B cell (primary cell): Measurements from ENCODE around the gene GSG1L. TPM values are rescaled to one million over a fixed set of nuclear protein-coding genes. Genes with fewer than 3 reads are reported as not detected.

Experiments used
- ATAC-seq: fragments of 200-7000 bp; cut with Tn5 transposase; one replicate; pipeline ENCODE4 v1.10.0; 2021; ENCODE audit warnings: low read depth, mild to moderate bottlenecking, moderate number of reproducible peaks, moderate library complexity
- CTCF ChIA-PET: fragments of 350-600 bp; sonication (Branson Sonifier 250); formaldehyde crosslinking; loops from one replicate; lab custom pipeline; 2021; ENCODE audit warnings: antibody characterized with exemption, inconsistent platforms; lab: Charles Lee
- POLR2A ChIA-PET: fragments of 350-600 bp; sonication (Branson Sonifier 250); formaldehyde crosslinking; loops from one replicate; lab custom pipeline; 2021; ENCODE audit warnings: antibody characterized with exemption; lab: Charles Lee
- DNase-seq: peaks from one replicate; pipeline ENCODE4 v3.0.0; 2013
- H2AFZ ChIP-seq: 2 replicates; pipeline ENCODE4 v1.6.1; 2012; ENCODE audit warnings: mild to moderate bottlenecking, low read depth, low read length; ENCODE audit not compliant: insufficient read depth, poor library complexity, severe bottlenecking
- H3K27ac ChIP-seq, 2 donors: 1 replicate in 1 of 2; 2 replicates in 1 of 2; pipeline ENCODE4 v1.5.1; 2012 to 2013; ENCODE audit warnings: low read length in 2 of 2, mild to moderate bottlenecking in 2 of 2, moderate library complexity in 1 of 2
- H3K27me3 ChIP-seq, 4 experiments: fragments of 200-600 bp in 1 of 4; sonication (generic) in 1 of 4; replicated peaks in 1 of 4; 1 replicate in 2 of 4; 2 replicates in 2 of 4; pipeline versions ENCODE4 v1.6.1 to v1.7.0; 2013 to 2016; ENCODE audit warnings: low read length in 3 of 4, mild to moderate bottlenecking in 2 of 4, mixed read lengths in 1 of 4, moderate library complexity in 1 of 4; ENCODE audit not compliant: insufficient read depth in 4 of 4, control insufficient read depth in 3 of 4; ENCODE audit errors: control extremely low read depth in 1 of 4
- H3K36me3 ChIP-seq, 2 experiments: replicated peaks in 1 of 2; 1 replicate in 1 of 2; 2 replicates in 1 of 2; pipeline versions ENCODE4 v1.6.1 to v1.7.1; 2013; ENCODE audit warnings: low read length in 1 of 2; ENCODE audit not compliant: insufficient read depth in 2 of 2, control insufficient read depth in 1 of 2; ENCODE audit errors: control extremely low read depth in 1 of 2, extremely low read depth in 1 of 2
- H3K4me1 ChIP-seq, 2 donors: fragments of 200-600 bp in 1 of 2; sonication (generic) in 1 of 2; 1 replicate in 1 of 2; 2 replicates in 1 of 2; pipeline versions ENCODE4 v1.5.1 to v1.6.1; 2013 to 2017; ENCODE audit warnings: low read length in 2 of 2; ENCODE audit not compliant: control insufficient read depth in 2 of 2, insufficient read depth in 2 of 2
- H3K4me2 ChIP-seq: replicated peaks from 2 replicates; pipeline ENCODE3; 2012; ENCODE audit warnings: mild to moderate bottlenecking, low read depth, low read length; ENCODE audit not compliant: poor library complexity, severe bottlenecking
- H3K4me3 ChIP-seq, 5 experiments: fragments of 200-600 bp in 1 of 5; sonication (generic) in 1 of 5; 1 replicate in 3 of 5; 2 replicates in 2 of 5; pipeline versions ENCODE4 v1.5.1 to v1.7.0; 2011 to 2016; ENCODE audit warnings: low read length in 4 of 5, mild to moderate bottlenecking in 4 of 5, low read depth in 2 of 5, control low read depth in 1 of 5, moderate library complexity in 1 of 5; ENCODE audit not compliant: insufficient read depth in 1 of 5; ENCODE audit errors: control extremely low read depth in 1 of 5, extremely low read depth in 1 of 5
- H3K79me2 ChIP-seq: fragments of 200-600 bp; sonication (generic); one replicate; pipeline ENCODE4 v1.6.0; 2016; ENCODE audit warnings: low read length; ENCODE audit not compliant: control insufficient read depth, insufficient read depth
- H3K9ac ChIP-seq: fragments of 200-600 bp; sonication (generic); 2 replicates; pipeline ENCODE4 v1.6.1; 2017; ENCODE audit warnings: mild to moderate bottlenecking, low read length, moderate library complexity
- H3K9me3 ChIP-seq, 3 donors: one replicate each; pipeline versions ENCODE4 v1.6.1 to v1.7.1; 2013; ENCODE audit warnings: low read length in 2 of 3; ENCODE audit not compliant: control insufficient read depth in 2 of 3, insufficient read depth in 1 of 3; ENCODE audit errors: control extremely low read depth in 1 of 3
- H4K20me1 ChIP-seq: 2 replicates; pipeline ENCODE4 v1.6.0; 2012; ENCODE audit warnings: mild to moderate bottlenecking, low read length; ENCODE audit not compliant: insufficient read depth, control insufficient read depth, poor library complexity, severe bottlenecking
- H3K27ac Mint-ChIP-seq: one replicate; pipeline ENCODE4 v1.8.0; 2021; ENCODE audit warnings: mixed read lengths
- H3K27me3 Mint-ChIP-seq: one replicate; pipeline ENCODE4 v1.8.0; 2021; ENCODE audit warnings: mixed read lengths
- H3K4me1 Mint-ChIP-seq: one replicate; pipeline ENCODE4 v1.8.0; 2021; ENCODE audit warnings: mixed read lengths
- H3K4me3 Mint-ChIP-seq: one replicate; pipeline ENCODE4 v1.8.0; 2021; ENCODE audit warnings: mixed read lengths
- H3K9me3 Mint-ChIP-seq: one replicate; pipeline ENCODE4 v1.8.0; 2022; ENCODE audit warnings: mixed read lengths; ENCODE audit not compliant: insufficient read depth
- CTCF ChIP-seq: fragments of 200-600 bp; IDR thresholded peaks from one replicate; pipeline ENCODE4 v1.8.0; 2022; ENCODE audit warnings: antibody characterized with exemption, mild to moderate bottlenecking
- EZH2 ChIP-seq: IDR thresholded peaks from 2 replicates; pipeline ENCODE4 v1.6.1; 2012; ENCODE audit warnings: borderline replicate concordance, low read depth, mild to moderate bottlenecking, moderate library complexity, low read length; ENCODE audit not compliant: insufficient read depth, poor library complexity, severe bottlenecking
- WGBS: methylation state at CpG from one replicate; pipeline ENCODE4 v1.1.5; 2013; ENCODE audit warnings: missing lambda C conversion rate; ENCODE audit not compliant: insufficient coverage; 5-methylcytosine and 5-hydroxymethylcytosine counted together
- intact Hi-C: fragments of 100-400 bp; cut with micrococcal nuclease; formaldehyde crosslinking; loops from one replicate; pipeline ENCODE4 v1.10.0; 2022
- polyA plus RNA-seq: library from polyadenylated mRNA; depleted of rRNA; stranded (reverse); fragments of >200 nt; gene quantifications from 2 replicates; pipeline ENCODE4 v1.2.3, GENCODE V29; 2012
- total RNA-seq, 2 donors: library from RNA; stranded (reverse); fragments of 120-200 nt in 1 of 2; gene quantifications; 1 replicate in 1 of 2; 2 replicates in 1 of 2; pipeline versions ENCODE4 v1.2.3 to v1.2.4, GENCODE V29; 2013 to 2022

The GSG1L gene
- total and polyA plus RNA-seq, 2 donors (not counting 1 experiment from before 2014, with no cell fraction given) = 0.01 TPM; not detected in 1

GRCh38 chr16:28041615-28042014 lies 21.9 kb downstream of the GSG1L start:
- Mint-ChIP-seq H3K4me1 (no peaks in the 10 kb centered on the region), H3K27me3 (peaks cover 25% of the 10 kb centered on the region), H3K4me3 (no peak overlapping the region), H3K27ac (no peak overlapping the region), H3K9me3 (peaks cover under 1% of the 10 kb centered on the region)
- CTCF ChIA-PET = interaction anchor here (0.6 kb wide), 1 partner anchor 9 kb away, joined by 3 read pairs; no protein-coding TSS in a partner anchor
- DNase-seq (no peak), ATAC-seq (no peak)
- Histone ChIP-seq H3K27me3 (no peaks in the 10 kb centered on the region), H3K4me3 (no peak overlapping the region), H3K27ac (no peak overlapping the region), H3K9ac (no peak overlapping the region), H3K4me2 (no peak overlapping the region), H3K36me3 (no peaks in the 10 kb centered on the region), H3K4me1 (no peaks in the 10 kb centered on the region), H4K20me1 (no peaks in the 10 kb centered on the region), H3K9me3 (peaks cover 0 to 2% (median 0%) of the 10 kb centered on the region in 3 donors), H2AFZ (no peak overlapping the region), H3K79me2 (no peaks in the 10 kb centered on the region)
- intact Hi-C loops = no loop called here
- POLR2A ChIA-PET = no interaction called here
- 100% methylated on average over 2 of the region's 10 CpGs for WGBS
- no peak for TF ChIP-seq EZH2
- TF ChIP-seq CTCF = no peak

- no peak overlapping the region for H3K4me3 Mint-ChIP-seq
- H3K4me3 ChIP-seq = no peak overlapping the region
- ATAC-seq = no peak
- ChIA-PET CTCF (no interaction called here), POLR2A (no interaction called here)
- TF ChIP-seq CTCF = no peak
- no peak for TF ChIP-seq EZH2
- DNase-seq = no peak
- H3K4me1 Mint-ChIP-seq = no peaks in the 10 kb centered on the region
- H2AFZ ChIP-seq = no peak overlapping the region
- no peaks in the 10 kb centered on the region for H3K36me3 ChIP-seq
- H3K27me3 Mint-ChIP-seq = peaks cover 21% of the 10 kb centered on the region
- H3K4me1 ChIP-seq = no peaks in the 10 kb centered on the region
- WGBS = 88% methylated on average over 8 of the region's 8 CpGs
- H3K27ac ChIP-seq = no peak overlapping the region
- H3K27ac Mint-ChIP-seq = no peak overlapping the region
- intact Hi-C loops = no loop called here
- no peaks in the 10 kb centered on the region for H3K79me2 ChIP-seq
- H4K20me1 ChIP-seq = no peaks in the 10 kb centered on the region
- no peaks in the 10 kb centered on the region for H3K9me3 Mint-ChIP-seq
- H3K27me3 ChIP-seq = peaks cover 0 to 4% (median 0%) of the 10 kb centered on the region in 4 experiments
- no peaks in the 10 kb centered on the region for H3K9me3 ChIP-seq
- no peak overlapping the region for H3K4me2 ChIP-seq
- no peak overlapping the region for H3K9ac ChIP-seq
Observed at GRCh38 chr16:28040039-28040438, 23.5 kb downstream of the GSG1L start.
